Fibroblast of pulmonary artery (primary cell): Measurements from ENCODE around the gene AQR.

Source experiments
- DNase-seq: peaks from one replicate; pipeline ENCODE4 v3.0.0-alpha.2; 2010; ENCODE audit warnings: low read depth
- H3K4me3 ChIP-seq: replicated peaks from 2 replicates; pipeline ENCODE4 v1.5.1; 2011; ENCODE audit warnings: low read depth, mild to moderate bottlenecking, control low read depth, low read length, moderate library complexity
- TF ChIP-seq, protein P1 (sequence below): IDR thresholded peaks from 2 replicates; pipeline ENCODE4 v1.5.1; 2011; ENCODE audit warnings: mild to moderate bottlenecking, control low read depth, low read length, inconsistent platforms; ENCODE audit errors: missing control alignments

AQR gene

DNA sequence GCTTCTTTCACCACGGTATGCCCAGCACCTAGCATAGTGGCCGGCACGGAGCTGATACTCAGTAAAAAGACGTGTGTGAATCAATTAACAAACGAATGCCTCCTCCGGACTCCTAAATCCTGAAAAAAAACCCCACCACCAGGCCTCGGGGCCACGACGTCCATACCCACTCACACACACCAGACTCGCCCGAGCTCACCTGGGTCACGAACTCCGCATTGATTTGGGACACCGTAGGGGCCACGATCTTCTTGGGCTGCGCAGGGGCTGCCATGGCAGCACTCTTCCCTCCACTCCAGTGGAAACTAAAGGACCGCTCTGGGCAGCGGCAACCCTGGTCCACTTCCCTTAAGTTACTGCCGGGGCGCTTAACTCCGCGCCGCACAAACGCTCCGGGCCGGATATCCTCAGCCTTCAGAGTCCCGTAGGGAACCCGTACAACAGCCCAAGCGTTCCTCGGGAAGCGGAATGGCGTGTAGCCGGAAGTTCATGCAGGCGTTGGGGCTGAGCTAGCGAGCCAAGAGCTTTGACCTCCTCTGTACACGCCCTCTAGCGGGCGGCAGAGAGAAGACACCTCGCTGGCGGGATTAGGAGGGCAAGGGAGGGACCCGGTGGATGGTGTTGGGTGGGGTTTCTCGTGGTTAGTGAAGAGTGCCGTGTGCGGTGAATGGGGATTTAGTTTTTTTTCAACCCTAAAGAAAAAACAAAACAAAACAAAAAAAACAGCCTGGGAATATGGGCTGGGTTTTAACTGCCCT, at the start of gene AQR:
AQR (minus strand) TSS at position 403 of the 758 bp plus-strand sequence; CDS start at position 274, 129 bp downstream.
- peak within 1 kb of the TSS; percentile 99 for H3K4me3 ChIP-seq
- DNase-seq, result peak; percentile 99
- TF ChIP-seq, protein P1, sequence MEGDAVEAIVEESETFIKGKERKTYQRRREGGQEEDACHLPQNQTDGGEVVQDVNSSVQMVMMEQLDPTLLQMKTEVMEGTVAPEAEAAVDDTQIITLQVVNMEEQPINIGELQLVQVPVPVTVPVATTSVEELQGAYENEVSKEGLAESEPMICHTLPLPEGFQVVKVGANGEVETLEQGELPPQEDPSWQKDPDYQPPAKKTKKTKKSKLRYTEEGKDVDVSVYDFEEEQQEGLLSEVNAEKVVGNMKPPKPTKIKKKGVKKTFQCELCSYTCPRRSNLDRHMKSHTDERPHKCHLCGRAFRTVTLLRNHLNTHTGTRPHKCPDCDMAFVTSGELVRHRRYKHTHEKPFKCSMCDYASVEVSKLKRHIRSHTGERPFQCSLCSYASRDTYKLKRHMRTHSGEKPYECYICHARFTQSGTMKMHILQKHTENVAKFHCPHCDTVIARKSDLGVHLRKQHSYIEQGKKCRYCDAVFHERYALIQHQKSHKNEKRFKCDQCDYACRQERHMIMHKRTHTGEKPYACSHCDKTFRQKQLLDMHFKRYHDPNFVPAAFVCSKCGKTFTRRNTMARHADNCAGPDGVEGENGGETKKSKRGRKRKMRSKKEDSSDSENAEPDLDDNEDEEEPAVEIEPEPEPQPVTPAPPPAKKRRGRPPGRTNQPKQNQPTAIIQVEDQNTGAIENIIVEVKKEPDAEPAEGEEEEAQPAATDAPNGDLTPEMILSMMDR, result peak; percentile 76

DNA sequence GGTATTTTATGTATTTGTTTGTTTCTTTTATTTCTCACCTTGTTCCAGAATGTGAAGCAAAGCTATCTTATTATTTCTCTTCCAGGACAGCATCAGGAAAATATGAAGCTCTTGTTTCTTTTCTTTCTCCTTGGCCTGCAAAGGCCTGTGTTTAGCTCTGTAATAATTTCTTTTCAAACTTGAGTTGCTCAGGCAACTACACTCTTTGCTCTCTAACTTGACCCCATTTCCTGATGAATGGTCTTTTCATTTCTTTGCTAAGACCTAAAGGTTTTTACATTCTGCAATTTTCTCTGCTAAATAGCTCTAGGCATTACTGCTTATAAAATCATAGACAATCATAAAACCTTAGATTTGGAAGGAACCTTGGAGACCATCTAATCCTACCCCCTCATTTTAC, 44.7 kb upstream of the AQR start:
- peak; percentile 13 for DNase-seq
- TF ChIP-seq, protein P1, result no peak
- no peak overlapping the region for H3K4me3 ChIP-seq

DNA sequence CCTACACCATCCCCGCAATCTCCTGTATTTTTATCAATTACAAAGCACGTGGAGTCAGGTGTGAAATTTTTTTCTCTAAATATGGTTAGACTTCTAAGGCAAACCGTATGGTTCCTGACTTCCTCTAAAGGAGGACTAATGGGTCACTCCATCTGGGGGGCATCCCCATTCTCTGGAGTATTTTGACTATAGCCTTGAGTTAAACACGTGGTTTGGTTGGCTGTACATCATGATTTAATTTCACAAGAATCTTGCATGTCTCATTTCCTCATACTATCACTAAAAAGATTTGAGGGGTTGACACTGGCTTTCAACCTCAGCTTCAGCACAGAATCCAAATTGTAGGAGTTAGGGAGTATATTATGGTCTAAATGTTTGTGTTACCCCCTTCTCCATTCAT, 43.8 kb upstream of the AQR start:
- TF ChIP-seq, protein P1, result no peak
- H3K4me3 ChIP-seq, result no peak overlapping the region
- DNase-seq, result peak; percentile 39

DNA sequence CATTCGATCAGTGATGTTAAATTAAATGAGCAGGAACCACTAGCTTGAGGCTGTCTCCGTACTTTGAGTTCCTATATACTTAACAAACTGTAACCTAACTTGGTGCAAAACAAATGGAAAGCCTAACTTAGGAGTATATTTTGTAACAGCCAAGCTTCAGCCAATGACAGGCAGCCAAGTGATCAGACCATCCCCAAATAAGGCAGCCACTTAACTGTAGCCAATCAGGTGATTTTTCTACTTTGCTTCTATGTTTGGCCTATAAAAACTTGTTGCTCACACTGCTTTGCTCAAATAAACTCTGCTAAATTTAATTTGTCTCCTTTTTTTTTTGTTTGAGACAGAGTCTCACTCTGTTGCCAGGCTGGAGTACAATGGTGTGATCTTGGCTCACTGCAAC, 37.9 kb upstream of the AQR start:
- DNase-seq, result no peak
- TF ChIP-seq, protein P1, result no peak

DNA sequence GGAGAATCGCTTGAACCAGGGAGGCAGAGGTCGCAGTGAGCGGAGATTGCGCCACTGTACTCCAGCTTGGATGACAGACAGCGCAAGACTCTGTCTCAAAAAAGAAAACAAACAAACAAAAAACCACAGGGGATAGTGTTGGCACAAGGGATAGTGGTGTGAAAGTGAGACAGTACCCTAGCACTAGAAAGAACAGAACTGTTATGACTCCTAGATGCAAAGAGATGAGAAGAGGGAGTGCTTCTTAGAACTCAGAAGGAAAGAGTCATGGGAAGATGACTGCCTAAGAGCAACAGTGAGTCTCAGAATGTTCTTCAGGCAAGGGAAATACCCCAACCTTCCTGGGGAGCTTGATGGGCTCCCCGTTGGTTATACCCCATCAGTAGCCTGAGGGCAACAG, 36.4 kb upstream of the AQR start:
- TF ChIP-seq, protein P1, result no peak
- DNase-seq, result no peak
- H3K4me3 ChIP-seq, result no peak overlapping the region

More for the DNA sequence above, 37.9 kb upstream of the AQR start:
- no peak overlapping the region for H3K4me3 ChIP-seq

DNA sequence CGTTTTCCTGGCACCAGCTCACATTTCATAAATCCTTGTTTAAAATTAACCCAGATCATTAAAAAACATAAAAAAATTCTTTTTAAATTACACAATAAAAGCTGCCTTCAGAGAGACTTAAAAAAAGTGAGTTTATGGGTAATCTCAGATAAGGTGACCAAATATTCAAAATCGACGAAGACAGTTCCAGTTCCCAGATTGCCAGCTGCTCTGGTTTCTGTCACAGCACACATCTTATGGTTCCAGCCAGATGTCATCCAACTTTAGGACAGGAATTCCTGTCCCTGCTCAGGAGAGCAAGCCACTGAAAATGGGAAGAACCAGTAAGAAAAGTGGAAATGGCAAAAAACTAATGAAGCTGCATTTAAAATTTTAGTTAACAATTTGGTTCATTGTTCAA, 34.4 kb upstream of the AQR start:
- TF ChIP-seq, protein P1, result no peak
- no peak overlapping the region for H3K4me3 ChIP-seq
- no peak for DNase-seq

DNA sequence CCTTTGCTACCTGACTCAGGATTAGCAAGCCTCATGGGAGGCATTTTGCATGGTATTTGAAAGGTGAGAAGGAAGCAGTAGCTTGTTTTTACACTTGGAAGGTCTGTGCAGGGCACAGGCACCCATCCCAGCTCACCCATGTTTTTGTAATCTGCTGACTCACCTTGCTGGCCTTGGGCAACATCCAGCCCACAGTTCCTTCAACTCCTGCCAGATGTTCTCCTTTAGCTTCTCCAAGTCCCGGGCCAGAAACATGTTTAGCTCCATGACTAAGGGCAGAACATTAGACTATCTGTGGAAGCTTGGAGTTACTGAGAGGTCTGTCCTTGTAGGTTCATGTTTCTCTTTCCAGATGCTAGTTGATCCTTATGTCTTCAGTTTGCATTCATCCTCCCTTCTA, 31.0 kb upstream of the AQR start:
- H3K4me3 ChIP-seq, result no peak overlapping the region
- TF ChIP-seq, protein P1, result no peak

More for the DNA sequence above, 31.0 kb upstream of the AQR start:
- DNase-seq, result peak; percentile 72
